Activated B cell treated with CpG ODN at 0.5 μM for 24 hours (primary cell): Measurements from ENCODE around the gene TMEM130. TPM values are rescaled to one million over a fixed set of nuclear protein-coding genes. Genes with fewer than 3 reads are reported as not detected.

ENCODE experiments used
- ATAC-seq: fragments of 200-7000 bp; cut with Tn5 transposase; one replicate; pipeline ENCODE4 v1.10.0; 2021; ENCODE audit warnings: low read depth, mild to moderate bottlenecking, moderate library complexity
- CTCF ChIA-PET: fragments of 350-600 bp; sonication (Branson Sonifier 250); formaldehyde crosslinking; loops from one replicate; lab custom pipeline; 2021; ENCODE audit warnings: antibody characterized with exemption; lab: Charles Lee
- POLR2A ChIA-PET: fragments of 350-600 bp; sonication (Branson Sonifier 250); formaldehyde crosslinking; loops from one replicate; lab custom pipeline; 2021; ENCODE audit warnings: antibody characterized with exemption; lab: Charles Lee
- DNase-seq: peaks from one replicate; pipeline ENCODE4 v3.0.0; 2022
- H3K27ac Mint-ChIP-seq: one replicate; pipeline ENCODE4 v1.8.0; 2020; ENCODE audit warnings: mixed read lengths
- H3K27me3 Mint-ChIP-seq: one replicate; pipeline ENCODE4 v1.8.0; 2021; ENCODE audit warnings: mixed read lengths
- H3K36me3 Mint-ChIP-seq: one replicate; pipeline ENCODE4 v1.8.0; 2021; ENCODE audit warnings: low read depth, mixed read lengths
- H3K4me1 Mint-ChIP-seq: one replicate; pipeline ENCODE4 v1.8.0; 2021; ENCODE audit warnings: mixed read lengths
- H3K4me3 Mint-ChIP-seq: one replicate; pipeline ENCODE4 v1.8.0; 2020; ENCODE audit warnings: mild to moderate bottlenecking, mixed read lengths
- H3K9me3 Mint-ChIP-seq: one replicate; pipeline ENCODE4 v1.8.0; 2020; ENCODE audit warnings: mixed read lengths
- intact Hi-C: fragments of 100-400 bp; cut with micrococcal nuclease; formaldehyde crosslinking; loops from one replicate; pipeline ENCODE4 v1.15.1; 2024
- total RNA-seq: library from RNA; stranded (reverse); gene quantifications from 2 replicates; pipeline ENCODE4 v1.2.3, GENCODE V29; 2022
- TF ChIP-seq, protein P1 (sequence below): fragments of 200-600 bp; IDR thresholded peaks from one replicate; pipeline ENCODE4 v1.8.0; 2022; ENCODE audit warnings: antibody characterized with exemption, mild to moderate bottlenecking

Gene TMEM130
- total RNA-seq, 1 donor from 2014 or later, result 0.31 TPM

DNA sequence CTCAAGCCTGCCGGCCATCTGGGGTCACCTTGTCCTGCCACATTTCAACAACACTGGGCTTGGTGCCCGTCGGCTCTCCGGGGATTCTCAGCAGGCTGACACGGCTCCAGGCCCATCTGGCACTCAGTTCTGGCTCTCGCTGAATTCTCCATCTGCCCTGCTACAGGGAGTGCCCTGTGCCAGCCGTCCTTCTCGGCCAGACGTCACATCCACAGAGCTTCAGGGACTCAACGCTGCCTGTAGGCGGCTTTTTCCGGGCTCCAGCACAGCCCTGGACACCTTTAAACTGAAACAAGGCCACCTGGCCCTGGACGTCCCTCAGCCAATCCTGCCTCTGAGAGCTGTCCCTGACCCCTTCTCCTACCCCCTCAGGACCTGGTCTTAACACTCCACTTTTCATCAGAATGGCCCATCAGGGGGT is 43.0 kb downstream of the TMEM130 start:
- Mint-ChIP-seq H3K4me1 (no peaks in the 10 kb centered on the region), H3K27ac (no peak overlapping the region), H3K4me3 (no peak overlapping the region), H3K9me3 (no peaks in the 10 kb centered on the region), H3K36me3 (no peaks in the 10 kb centered on the region), H3K27me3 (peaks cover 3% of the 10 kb centered on the region)
- DNase-seq, result no peak
- POLR2A ChIA-PET, result no interaction called here
- ATAC-seq, result no peak
- CTCF ChIA-PET, result no interaction called here
- intact Hi-C loops, result no loop called here
- TF ChIP-seq, protein P1, sequence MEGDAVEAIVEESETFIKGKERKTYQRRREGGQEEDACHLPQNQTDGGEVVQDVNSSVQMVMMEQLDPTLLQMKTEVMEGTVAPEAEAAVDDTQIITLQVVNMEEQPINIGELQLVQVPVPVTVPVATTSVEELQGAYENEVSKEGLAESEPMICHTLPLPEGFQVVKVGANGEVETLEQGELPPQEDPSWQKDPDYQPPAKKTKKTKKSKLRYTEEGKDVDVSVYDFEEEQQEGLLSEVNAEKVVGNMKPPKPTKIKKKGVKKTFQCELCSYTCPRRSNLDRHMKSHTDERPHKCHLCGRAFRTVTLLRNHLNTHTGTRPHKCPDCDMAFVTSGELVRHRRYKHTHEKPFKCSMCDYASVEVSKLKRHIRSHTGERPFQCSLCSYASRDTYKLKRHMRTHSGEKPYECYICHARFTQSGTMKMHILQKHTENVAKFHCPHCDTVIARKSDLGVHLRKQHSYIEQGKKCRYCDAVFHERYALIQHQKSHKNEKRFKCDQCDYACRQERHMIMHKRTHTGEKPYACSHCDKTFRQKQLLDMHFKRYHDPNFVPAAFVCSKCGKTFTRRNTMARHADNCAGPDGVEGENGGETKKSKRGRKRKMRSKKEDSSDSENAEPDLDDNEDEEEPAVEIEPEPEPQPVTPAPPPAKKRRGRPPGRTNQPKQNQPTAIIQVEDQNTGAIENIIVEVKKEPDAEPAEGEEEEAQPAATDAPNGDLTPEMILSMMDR, result no peak

DNA sequence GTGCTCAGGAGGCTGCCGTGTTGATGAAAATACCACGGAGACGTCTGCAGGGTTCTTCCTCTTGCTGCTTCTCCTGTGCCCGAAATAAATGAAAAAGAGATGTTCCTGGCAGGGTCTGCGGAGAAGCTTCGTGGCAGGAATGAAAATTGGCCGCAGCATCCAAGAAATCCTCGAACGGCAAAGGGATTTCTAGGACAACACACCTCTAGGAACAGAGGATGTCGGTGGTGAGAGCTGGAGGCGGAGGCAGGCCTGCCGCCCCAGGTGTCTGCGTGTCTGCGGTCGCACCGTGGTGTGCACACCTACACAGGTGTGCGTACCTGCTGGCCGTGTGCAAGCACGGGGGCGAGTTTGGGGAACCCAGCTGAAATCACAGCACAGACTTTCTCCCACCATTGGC is 43.4 kb downstream of the TMEM130 start:
- no peaks in the 10 kb centered on the region for H3K9me3 Mint-ChIP-seq
- H3K4me1 Mint-ChIP-seq, result no peaks in the 10 kb centered on the region
- DNase-seq (no peak), ATAC-seq (no peak)
- TF ChIP-seq, protein P1, result no peak
- POLR2A ChIA-PET, result no interaction called here
- peaks cover 3% of the 10 kb centered on the region for H3K27me3 Mint-ChIP-seq
- intact Hi-C loops, result no loop called here
- no peak overlapping the region for H3K4me3 Mint-ChIP-seq
- CTCF ChIA-PET, result no interaction called here
- no peaks in the 10 kb centered on the region for H3K36me3 Mint-ChIP-seq
- no peak overlapping the region for H3K27ac Mint-ChIP-seq

- H3K27me3 Mint-ChIP-seq, result peaks cover 10% of the 10 kb centered on the region
- H3K9me3 Mint-ChIP-seq, result no peaks in the 10 kb centered on the region
- H3K27ac Mint-ChIP-seq, result no peak overlapping the region
- ChIA-PET CTCF (no interaction called here), POLR2A (no interaction called here)
- DNase-seq, result no peak
- no peak overlapping the region for H3K4me3 Mint-ChIP-seq
- ATAC-seq, result no peak
- no peaks in the 10 kb centered on the region for H3K36me3 Mint-ChIP-seq
- TF ChIP-seq, protein P1, result no peak
- intact Hi-C loops, result no loop called here
- no peaks in the 10 kb centered on the region for H3K4me1 Mint-ChIP-seq
Observed at GRCh38 chr7:98823226-98823625, 46.6 kb downstream of the TMEM130 start.

GRCh38 chr7:98821348-98821747 is 48.5 kb downstream of the TMEM130 start:
- CTCF ChIA-PET, result no interaction called here
- intact Hi-C loops, result no loop called here
- Mint-ChIP-seq H3K4me3 (no peak overlapping the region), H3K36me3 (no peaks in the 10 kb centered on the region), H3K27me3 (peaks cover 10% of the 10 kb centered on the region), H3K4me1 (no peaks in the 10 kb centered on the region), H3K27ac (no peak overlapping the region), H3K9me3 (no peaks in the 10 kb centered on the region)
- no peak for ATAC-seq
- TF ChIP-seq, protein P1, result no peak
- no peak for DNase-seq
- POLR2A ChIA-PET, result no interaction called here

- POLR2A ChIA-PET, result no interaction called here
- TF ChIP-seq, protein P1, result no peak
- H3K27ac Mint-ChIP-seq, result no peak overlapping the region
- H3K4me1 Mint-ChIP-seq, result no peaks in the 10 kb centered on the region
- H3K4me3 Mint-ChIP-seq, result no peak overlapping the region
- DNase-seq, result no peak
- no peaks in the 10 kb centered on the region for H3K36me3 Mint-ChIP-seq
- H3K9me3 Mint-ChIP-seq, result no peaks in the 10 kb centered on the region
- H3K27me3 Mint-ChIP-seq, result peaks cover 13% of the 10 kb centered on the region
- ATAC-seq, result no peak
- CTCF ChIA-PET, result no interaction called here
- intact Hi-C loops, result no loop called here
Observed at GRCh38 chr7:98816967-98817710, 52.7 kb downstream of the TMEM130 start.
